Kidney (tissue), 14 donors: ENCODE measurements around the gene NHS. TPM values are rescaled to one million over a fixed set of nuclear protein-coding genes. Genes with fewer than 3 reads are reported as not detected.

Experiments used
- DNase-seq, 5 donors: peaks; one replicate each; pipeline ENCODE4 v3.0.0-alpha.2; 2013 to 2020
- FAIRE-seq: peaks from 2 replicates; lab custom pipeline; 2012; peaks lifted over from hg19 to GRCh38; lab: Jason Lieb, UNC
- H3K27ac ChIP-seq, 2 donors: one replicate each; pipeline ENCODE4 v1.7.0; 2013; ENCODE audit warnings: low read depth in 2 of 2, low read length in 2 of 2, inconsistent platforms in 1 of 2
- H3K27me3 ChIP-seq: one replicate; pipeline ENCODE4 v1.7.1; 2013; ENCODE audit warnings: low read length, inconsistent platforms; ENCODE audit not compliant: control insufficient read depth, insufficient read depth
- H3K36me3 ChIP-seq, 3 donors: one replicate each; pipeline versions ENCODE4 v1.7.0 to v1.7.1; 2013; ENCODE audit warnings: low read length in 3 of 3, control low read depth in 1 of 3, inconsistent platforms in 1 of 3; ENCODE audit not compliant: insufficient read depth in 3 of 3, control insufficient read depth in 2 of 3
- H3K4me1 ChIP-seq, 3 donors: one replicate each; pipeline versions ENCODE4 v1.7.0 to v1.7.1; 2013; ENCODE audit warnings: low read length in 3 of 3, inconsistent platforms in 1 of 3, low read depth in 1 of 3; ENCODE audit not compliant: control insufficient read depth in 2 of 3, insufficient read depth in 2 of 3
- H3K4me3 ChIP-seq, 3 donors: one replicate each; pipeline versions ENCODE4 v1.7.0 to v1.8.1; 2013; ENCODE audit warnings: low read length in 3 of 3, control low read depth in 1 of 3, inconsistent platforms in 1 of 3
- H3K9ac ChIP-seq, 3 donors: one replicate each; pipeline versions ENCODE4 v1.7.0 to v1.7.1; 2013; ENCODE audit warnings: low read length in 3 of 3, control low read depth in 1 of 3, inconsistent platforms in 1 of 3
- H3K9me3 ChIP-seq, 3 donors: one replicate each; pipeline versions ENCODE4 v1.7.0 to v1.7.1; 2013; ENCODE audit warnings: low read length in 3 of 3, control low read depth in 1 of 3, inconsistent platforms in 1 of 3; ENCODE audit not compliant: control insufficient read depth in 2 of 3, insufficient read depth in 1 of 3
- CTCF ChIP-seq: IDR thresholded peaks from 3 replicates; pipeline ENCODE4 v1.5.1; 2012; ENCODE audit warnings: mild to moderate bottlenecking, moderate library complexity, borderline replicate concordance; ENCODE audit not compliant: insufficient read depth; ENCODE audit errors: extremely low read depth
- intact Hi-C: fragments of 100-400 bp; cut with DNase I; formaldehyde crosslinking; loops from one replicate; pipeline ENCODE4 v1.11.1; 2022
- polyA plus RNA-seq: library from polyadenylated mRNA; stranded (reverse); fragments of 350-450 nt; fragmentation: Illumina TruSeq; extraction: RNeasy Lipid Tissue Mini Kit (QIAGEN cat#74804); gene quantifications from one replicate; pipeline ENCODE4 v1.2.3, GENCODE V29; 2014; ENCODE audit warnings: low read depth, low replicate concordance; ENCODE audit not compliant: insufficient read depth
- total RNA-seq: library from RNA; stranded (reverse); fragmentation: NEBNext Ultra II Directional; extraction: Animal tissue kit (Norgen Biotek cat#: 25700); gene quantifications from one replicate; pipeline ENCODE4 v1.2.1, GENCODE V29; 2021
- donor health status: control.
- donor health status: control.
- donor health status: control.
- donor health status: control.
- donor health status: control.
- donor health status: DM: yes; HTN: yes; CAD: no.
- donor health status: Normal renal cell carcinoma (clear cell type).

NHS gene
- total and polyA plus RNA-seq, 2 donors from 2014 or later: 3.1 to 28.9 TPM

- Histone ChIP-seq H3K4me1 (peaks cover 0 to 4% (median 0%) of the 10 kb centered on the region in 3 donors), H3K9ac (peak within 1 kb of the TSS; percentile 62 to 93 (median 65)), H3K27ac (peak within 1 kb of the TSS; percentile 92 to 95), H3K27me3 (peaks cover 2% of the 10 kb centered on the region), H3K4me3 (peak within 1 kb of the TSS; percentile 75 to 86 (median 78)), H3K36me3 (no peaks in the 10 kb centered on the region), H3K9me3 (no peaks in the 10 kb centered on the region)
- no peak for FAIRE-seq
- DNase-seq: peak; percentile 97 to 99 (median 98)
- no peak for TF ChIP-seq CTCF
- intact Hi-C loops: no loop called here
Observed at GRCh38 chrX:17736856-17737709, 362.1 kb downstream of the NHS start, which contains the start of gene SCML1. Gene SCML1, plus strand, starts transcription at chrX:17737493. Its CDS starts 6,694 bp downstream, at chrX:17744187.

- FAIRE-seq: no peak
- Histone ChIP-seq H3K27ac (peak overlapping the region; percentile 92 to 95), H3K9me3 (no peaks in the 10 kb centered on the region), H3K9ac (peak overlapping the region; percentile 62 to 93 (median 65)), H3K4me1 (peaks cover 0 to 4% (median 0%) of the 10 kb centered on the region in 3 donors), H3K4me3 (peak overlapping the region; percentile 75 to 86 (median 78)), H3K36me3 (no peaks in the 10 kb centered on the region), H3K27me3 (peaks cover 2% of the 10 kb centered on the region)
- intact Hi-C loops: no loop called here
- no peak for DNase-seq
- TF ChIP-seq CTCF: no peak
Observed at GRCh38 chrX:17737710-17737985, 362.6 kb downstream of the NHS start.

- Histone ChIP-seq H3K36me3 (no peaks in the 10 kb centered on the region), H3K27ac (peak overlapping the region; percentile 92 to 95), H3K9ac (peak overlapping the region; percentile 48 to 93 (median 62)), H3K9me3 (no peaks in the 10 kb centered on the region), H3K4me3 (peak overlapping the region; percentile 75 to 86 (median 78)), H3K27me3 (peaks cover 2% of the 10 kb centered on the region), H3K4me1 (peaks cover 0 to 4% (median 0%) of the 10 kb centered on the region in 3 donors)
- intact Hi-C loops: no loop called here
- TF ChIP-seq CTCF: no peak
- DNase-seq (peak; percentile 48 to 82 (median 61)), FAIRE-seq (no peak)
Observed at GRCh38 chrX:17737986-17738713, 363.1 kb downstream of the NHS start.
